Left lung (tissue), 10 donors: ENCODE results near the gene IMPG2. TPM values are rescaled to one million over a fixed set of nuclear protein-coding genes. Genes with fewer than 3 reads are reported as not detected.

Source experiments
- ATAC-seq: fragments of 200-7000 bp; cut with Tn5 transposase; one replicate; pipeline ENCODE4 v1.9.1; 2020; ENCODE audit warnings: moderate library complexity
- DNase-seq, 4 donors: peaks; one replicate each; pipeline ENCODE4 v3.0.0-alpha.2; 2013 to 2020
- H3K27ac ChIP-seq, 2 donors: fragments of 200-600 bp; sonication (generic) in 1 of 2; one replicate each; pipeline versions ENCODE4 v1.5.0 to v1.8.0; 2020 to 2021
- H3K27me3 ChIP-seq, 2 donors: fragments of 200-600 bp; sonication (generic) in 1 of 2; one replicate each; pipeline versions ENCODE4 v1.5.0 to v1.8.0; 2020 to 2021
- H3K36me3 ChIP-seq, 2 donors: fragments of 200-600 bp; sonication (generic) in 1 of 2; one replicate each; pipeline versions ENCODE4 v1.5.0 to v1.8.0; 2020 to 2021
- H3K4me1 ChIP-seq, 2 donors: fragments of 200-600 bp; one replicate each; pipeline ENCODE4 v1.8.0; 2021
- H3K4me3 ChIP-seq, 2 donors: fragments of 200-600 bp; sonication (generic) in 1 of 2; one replicate each; pipeline versions ENCODE4 v1.5.0 to v1.8.0; 2020 to 2021; ENCODE audit warnings: mild to moderate bottlenecking in 1 of 2
- H3K9me3 ChIP-seq, 2 donors: fragments of 200-600 bp; sonication (generic) in 1 of 2; one replicate each; pipeline versions ENCODE4 v1.5.0 to v1.8.0; 2020 to 2021
- intact Hi-C, 2 donors: fragments of 100-400 bp; cut with DNase I; formaldehyde crosslinking; loops; one replicate each; pipeline versions ENCODE4 v1.11.2 to v1.14.2; 2022
- polyA plus RNA-seq, 6 donors: library from polyadenylated mRNA; unstranded; fragments of 120-200 nt; gene quantifications; one replicate each; pipeline ENCODE4 v1.2.1, GENCODE V29; 2013; ENCODE audit not compliant: insufficient read length in 6 of 6
- total RNA-seq, 2 donors: library from RNA; stranded (reverse); fragmentation: NEBNext Ultra II Directional; extraction: Animal tissue kit (Norgen Biotek cat#: 25700); gene quantifications; one replicate each; pipeline ENCODE4 v1.2.1, GENCODE V29; 2021
- TF ChIP-seq, protein P1 (sequence below), 2 donors: fragments of 200-600 bp; sonication (generic) in 1 of 2; IDR thresholded peaks; one replicate each; pipeline versions ENCODE4 v1.5.0 to v1.8.0; 2021; ENCODE audit warnings: antibody characterized with exemption in 2 of 2
- donor health status: DM: no; HTN: yes; CAD: no.
- donor health status: DM: no; HTN: no; CAD: no.

IMPG2 gene
- total and polyA plus RNA-seq, 8 donors, result 0.21 to 1.0 (median 0.61) TPM

- no peak for DNase-seq
- no peaks in the 10 kb centered on the region for H3K36me3 ChIP-seq
- H3K27ac ChIP-seq, result no peak overlapping the region
- no peak overlapping the region for H3K4me3 ChIP-seq
- intact Hi-C loops, result no loop called here
- H3K4me1 ChIP-seq, result no peaks in the 10 kb centered on the region
- TF ChIP-seq, protein P1, sequence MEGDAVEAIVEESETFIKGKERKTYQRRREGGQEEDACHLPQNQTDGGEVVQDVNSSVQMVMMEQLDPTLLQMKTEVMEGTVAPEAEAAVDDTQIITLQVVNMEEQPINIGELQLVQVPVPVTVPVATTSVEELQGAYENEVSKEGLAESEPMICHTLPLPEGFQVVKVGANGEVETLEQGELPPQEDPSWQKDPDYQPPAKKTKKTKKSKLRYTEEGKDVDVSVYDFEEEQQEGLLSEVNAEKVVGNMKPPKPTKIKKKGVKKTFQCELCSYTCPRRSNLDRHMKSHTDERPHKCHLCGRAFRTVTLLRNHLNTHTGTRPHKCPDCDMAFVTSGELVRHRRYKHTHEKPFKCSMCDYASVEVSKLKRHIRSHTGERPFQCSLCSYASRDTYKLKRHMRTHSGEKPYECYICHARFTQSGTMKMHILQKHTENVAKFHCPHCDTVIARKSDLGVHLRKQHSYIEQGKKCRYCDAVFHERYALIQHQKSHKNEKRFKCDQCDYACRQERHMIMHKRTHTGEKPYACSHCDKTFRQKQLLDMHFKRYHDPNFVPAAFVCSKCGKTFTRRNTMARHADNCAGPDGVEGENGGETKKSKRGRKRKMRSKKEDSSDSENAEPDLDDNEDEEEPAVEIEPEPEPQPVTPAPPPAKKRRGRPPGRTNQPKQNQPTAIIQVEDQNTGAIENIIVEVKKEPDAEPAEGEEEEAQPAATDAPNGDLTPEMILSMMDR (IDR thresholded peaks at IDR 0.05), result no peak
- peaks cover 2 to 16% of the 10 kb centered on the region in 2 donors for H3K27me3 ChIP-seq
- ATAC-seq, result no peak
- H3K9me3 ChIP-seq, result no peaks in the 10 kb centered on the region
These were observed 41.2 kb downstream of the IMPG2 start for GRCh38 chr3:101279162-101279561.

DNA sequence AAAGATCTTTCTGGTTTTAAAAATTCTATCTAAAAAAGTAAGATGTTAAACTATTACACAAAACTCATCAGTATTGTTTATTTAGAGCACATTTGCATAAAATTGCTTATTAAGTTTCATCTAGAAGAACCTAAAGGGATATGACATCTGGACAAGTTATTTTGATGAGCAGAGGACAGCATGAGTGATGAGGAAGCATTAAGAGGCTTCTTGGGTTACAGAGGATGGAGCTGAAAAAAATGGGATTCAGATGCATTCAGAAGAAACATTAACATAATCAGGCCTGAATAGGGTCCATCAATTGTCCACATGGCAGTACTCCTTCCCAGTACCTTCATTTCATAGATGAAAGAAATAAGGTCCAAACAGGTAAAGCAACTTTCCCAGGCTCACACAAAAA is 41.6 kb downstream of the IMPG2 start:
- TF ChIP-seq, protein P1 (IDR thresholded peaks at IDR 0.05), result no peak
- Histone ChIP-seq H3K9me3 (no peaks in the 10 kb centered on the region), H3K4me1 (no peaks in the 10 kb centered on the region), H3K4me3 (no peak overlapping the region), H3K27me3 (peaks cover 2 to 19% of the 10 kb centered on the region in 2 donors), H3K36me3 (no peaks in the 10 kb centered on the region), H3K27ac (no peak overlapping the region)
- intact Hi-C loops, result no loop called here
- ATAC-seq, result no peak
- DNase-seq, result no peak

DNA sequence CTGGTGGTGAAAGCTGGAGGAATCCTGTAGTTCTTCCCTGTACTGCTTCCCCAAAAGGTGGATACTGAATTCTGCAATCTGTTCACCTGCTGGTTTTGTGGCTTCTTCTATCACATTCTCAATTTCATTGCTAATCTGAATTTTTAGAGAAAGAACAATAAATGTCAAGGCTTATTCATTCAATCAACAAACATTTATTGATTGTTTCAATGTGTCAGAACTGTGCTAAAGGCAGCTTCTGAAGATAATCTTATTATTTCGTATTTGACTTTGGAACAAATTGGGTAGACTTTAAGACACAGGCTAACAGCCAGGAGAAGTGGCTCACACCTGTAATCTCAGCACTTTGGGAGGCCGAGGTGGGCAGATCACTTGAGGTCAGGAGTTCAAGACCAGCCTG is 46.8 kb downstream of the IMPG2 start:
- no peaks in the 10 kb centered on the region for H3K4me1 ChIP-seq
- H3K9me3 ChIP-seq, result no peaks in the 10 kb centered on the region
- H3K36me3 ChIP-seq, result no peaks in the 10 kb centered on the region
- peaks cover 2 to 35% of the 10 kb centered on the region in 2 donors for H3K27me3 ChIP-seq
- intact Hi-C loops, result no loop called here
- no peak overlapping the region for H3K4me3 ChIP-seq
- H3K27ac ChIP-seq, result no peak overlapping the region
- no peak for DNase-seq
- no peak for ATAC-seq
- TF ChIP-seq, protein P1 (IDR thresholded peaks at IDR 0.05), result no peak

DNA sequence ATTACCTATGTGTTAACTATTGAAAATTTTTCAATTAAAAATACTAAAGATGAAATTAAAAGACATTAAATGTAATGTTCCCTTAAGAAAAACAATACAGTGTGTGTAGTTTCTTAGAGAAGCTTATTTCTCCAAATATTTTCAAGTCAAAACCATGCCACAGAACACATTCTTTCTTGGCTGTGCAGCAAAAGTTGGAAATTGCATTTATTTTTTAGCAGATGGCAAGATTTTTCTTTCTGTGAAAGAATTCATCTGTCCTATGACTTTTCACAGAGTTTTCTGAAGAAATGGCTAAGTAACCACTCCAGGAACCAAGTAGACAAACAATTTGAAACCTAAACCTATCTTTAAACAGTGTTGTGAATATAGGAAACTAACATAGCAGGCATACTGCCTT is 47.2 kb downstream of the IMPG2 start:
- TF ChIP-seq, protein P1 (IDR thresholded peaks at IDR 0.05), result no peak
- DNase-seq, result no peak
- intact Hi-C loops, result no loop called here
- peaks cover 2 to 35% of the 10 kb centered on the region in 2 donors for H3K27me3 ChIP-seq
- no peak for ATAC-seq
- no peak overlapping the region for H3K4me3 ChIP-seq
- no peaks in the 10 kb centered on the region for H3K36me3 ChIP-seq
- H3K4me1 ChIP-seq, result no peaks in the 10 kb centered on the region
- no peaks in the 10 kb centered on the region for H3K9me3 ChIP-seq
- H3K27ac ChIP-seq, result no peak overlapping the region

- TF ChIP-seq, protein P1 (IDR thresholded peaks at IDR 0.05), result no peak
- no peak for ATAC-seq
- DNase-seq, result no peak
- Histone ChIP-seq H3K4me3 (no peak overlapping the region), H3K27ac (no peak overlapping the region), H3K4me1 (no peaks in the 10 kb centered on the region), H3K27me3 (peaks cover 2 to 26% of the 10 kb centered on the region in 2 donors), H3K36me3 (no peaks in the 10 kb centered on the region), H3K9me3 (no peaks in the 10 kb centered on the region)
- intact Hi-C loops, result no loop called here
These were observed 48.6 kb downstream of the IMPG2 start for GRCh38 chr3:101271728-101272127.
